HCT116 (cell line): ENCODE results near the gene YOD1. TPM values are rescaled to one million over a fixed set of nuclear protein-coding genes. Genes with fewer than 3 reads are reported as not detected.

ENCODE experiments used
- ATAC-seq: fragments of 200-7000 bp; cut with Tn5 transposase; 2 replicates; pipeline ENCODE4 v1.9.1; 2020; ENCODE audit warnings: mild to moderate bottlenecking, moderate library complexity
- BruUV-seq: library from RNA; stranded (reverse); fragments of 400-500 nt; replicated peaks from 2 replicates; lab custom pipeline; 2021; lab: Mats Ljungman, UMichigan
- CTCF ChIA-PET: fragments of 300-600 bp; sonication (Branson Sonifier 250); formaldehyde crosslinking; loops from one replicate; lab custom pipeline; 2021; ENCODE audit warnings: antibody characterized with exemption; lab: Charles Lee
- POLR2A ChIA-PET: fragments of 300-600, 350-600 bp; sonication (Branson Sonifier 250); formaldehyde crosslinking; loops from one replicate; lab custom pipeline; 2021; ENCODE audit warnings: antibody characterized with exemption; lab: Charles Lee
- RAD21 ChIA-PET, 2 experiments: fragments of 300-600 bp; sonication (Branson Sonifier 250); formaldehyde crosslinking; loops; one replicate each; lab custom pipeline; 2023; ENCODE audit warnings: low total read pairs in 2 of 2; ENCODE audit not compliant: uncharacterized antibody in 2 of 2, unreplicated experiment in 2 of 2, low non-redundant PET in 1 of 2; lab: Charles Lee
- DNase-seq: peaks from one replicate; pipeline ENCODE4 v3.0.0-alpha.2; 2010; ENCODE audit warnings: low read depth, low spot score
- H2AFZ ChIP-seq: fragments of 200-600 bp; shearing (Covaris generic), sonication (generic); 2 replicates; pipeline ENCODE4 v1.6.1; 2017; ENCODE audit warnings: low read depth, mixed run types, mixed read lengths, antibody characterized with exemption, low read length; ENCODE audit not compliant: poor library complexity, severe bottlenecking
- H3K27ac ChIP-seq: 2 replicates; pipeline ENCODE4 v1.5.1; 2012; ENCODE audit warnings: low read depth, low read length
- H3K27me3 ChIP-seq: fragments of 200-600 bp; sonication (generic); 2 replicates; pipeline ENCODE4 v1.6.1; 2016; ENCODE audit warnings: mixed run types, low read length, mixed read lengths; ENCODE audit not compliant: insufficient read depth
- H3K36me3 ChIP-seq, 2 experiments: fragments of 200-500 bp in 1 of 2; fragments of 200-600 bp in 1 of 2; sonication (Bioruptor generic) in 1 of 2; sonication (generic) in 1 of 2; 2 replicates each; pipeline versions ENCODE4 v1.5.1 to v1.6.1; 2014 to 2016; ENCODE audit warnings: low read length in 2 of 2, inconsistent platforms in 1 of 2, mixed read lengths in 1 of 2, mixed run types in 1 of 2; ENCODE audit not compliant: insufficient read depth in 2 of 2, control insufficient read depth in 1 of 2
- H3K4me1 ChIP-seq, 2 experiments: fragments of 200-600 bp in 1 of 2; sonication (generic) in 1 of 2; 2 replicates each; pipeline versions ENCODE4 v1.5.1 to v1.6.1; 2012 to 2017; ENCODE audit warnings: low read length in 2 of 2, inconsistent platforms in 1 of 2, mild to moderate bottlenecking in 1 of 2, mixed read lengths in 1 of 2, mixed run types in 1 of 2, moderate library complexity in 1 of 2; ENCODE audit not compliant: insufficient read depth in 2 of 2, control insufficient read depth in 1 of 2
- H3K4me2 ChIP-seq: fragments of 200-600 bp; sonication (generic); 2 replicates; pipeline ENCODE4 v1.6.1; 2017; ENCODE audit warnings: mixed run types, low read length, mixed read lengths
- H3K4me3 ChIP-seq, 2 experiments: fragments of 200-600 bp in 1 of 2; sonication (generic) in 1 of 2; replicated peaks in 1 of 2; 2 replicates each; pipeline ENCODE4 v1.5.1; 2011 to 2016; ENCODE audit warnings: low read length in 2 of 2, control low read depth in 1 of 2, low read depth in 1 of 2, mild to moderate bottlenecking in 1 of 2, mixed read lengths in 1 of 2, mixed run types in 1 of 2
- H3K79me2 ChIP-seq: fragments of 200-600 bp; sonication (generic); 2 replicates; pipeline ENCODE4 v1.6.1; 2017; ENCODE audit warnings: mild to moderate bottlenecking, mixed run types, low read length, moderate library complexity, mixed read lengths; ENCODE audit not compliant: insufficient read depth
- H3K9ac ChIP-seq: fragments of 200-600 bp; sonication (generic); 2 replicates; pipeline ENCODE4 v1.6.1; 2016; ENCODE audit warnings: low read length, mixed read lengths
- H3K9me2 ChIP-seq: fragments of 200-600 bp; sonication (generic), shearing (Covaris generic); 2 replicates; pipeline ENCODE4 v1.6.1; 2017; ENCODE audit warnings: mixed run types, mild to moderate bottlenecking, moderate library complexity; ENCODE audit not compliant: insufficient read depth
- H3K9me3 ChIP-seq, 2 experiments: fragments of 200-500 bp in 1 of 2; fragments of 200-600 bp in 1 of 2; sonication (Bioruptor generic) in 1 of 2; sonication (generic) in 1 of 2; 2 replicates each; pipeline ENCODE4 v1.6.1; 2014 to 2017; ENCODE audit warnings: low read length in 2 of 2, mixed read lengths in 2 of 2, inconsistent platforms in 1 of 2, low read depth in 1 of 2, mild to moderate bottlenecking in 1 of 2, mixed run types in 1 of 2, moderate library complexity in 1 of 2; ENCODE audit not compliant: control insufficient read depth in 1 of 2, insufficient read depth in 1 of 2
- H4K20me1 ChIP-seq: fragments of 200-600 bp; sonication (generic), shearing (Covaris generic); 2 replicates; pipeline ENCODE4 v1.6.1; 2017; ENCODE audit warnings: mixed run types, mild to moderate bottlenecking, moderate library complexity; ENCODE audit not compliant: insufficient read depth
- EGR1 ChIP-seq: IDR thresholded peaks from 2 replicates; pipeline ENCODE4 v1.6.1; 2012; ENCODE audit warnings: low read depth
- EZH2phosphoT487 ChIP-seq: fragments of 200-600 bp; IDR thresholded peaks from 2 replicates; pipeline ENCODE4 v1.6.1; 2018; ENCODE audit warnings: antibody characterized with exemption, borderline replicate concordance
- POLR2A ChIP-seq: IDR thresholded peaks from 2 replicates; pipeline ENCODE4 v1.7.0; 2011; ENCODE audit warnings: borderline replicate concordance; ENCODE audit not compliant: insufficient read depth, insufficient read length; ENCODE audit errors: extremely low read depth
- POLR2AphosphoS5 ChIP-seq: IDR thresholded peaks from 2 replicates; pipeline ENCODE4 v1.6.1; 2011; ENCODE audit warnings: mild to moderate bottlenecking, low read depth, low read length, moderate library complexity
- RAD21 ChIP-seq: IDR thresholded peaks from 2 replicates; pipeline ENCODE4 v1.6.1; 2012; ENCODE audit warnings: low read depth, mild to moderate bottlenecking
- SP1 ChIP-seq: IDR thresholded peaks from 2 replicates; pipeline ENCODE4 v1.6.1; 2012; ENCODE audit warnings: low read depth
- YY1 ChIP-seq: IDR thresholded peaks from 2 replicates; pipeline ENCODE4 v1.6.1; 2011; ENCODE audit warnings: low read length, low read depth, moderate library complexity, mild to moderate bottlenecking; ENCODE audit not compliant: insufficient replicate concordance; ENCODE audit errors: extremely low read depth
- ZFX ChIP-seq: fragments of 450-650 bp; IDR thresholded peaks from 2 replicates; pipeline ENCODE4 v1.6.1; 2017
- ZNF274 ChIP-seq: fragments of 200-500 bp; sonication (Bioruptor generic); IDR thresholded peaks from 2 replicates; pipeline ENCODE4 v1.6.1; 2014; ENCODE audit warnings: mild to moderate bottlenecking, low read depth, low read length, inconsistent platforms
- intact Hi-C: fragments of 100-400 bp; cut with micrococcal nuclease; formaldehyde crosslinking; loops from 2 replicates; pipeline ENCODE4 v1.10.0; 2022
- total RNA-seq: library from RNA; stranded (reverse); gene quantifications from one replicate; pipeline ENCODE4 v1.2.1, GENCODE V29; 2021; ENCODE audit not compliant: unreplicated experiment
- TF ChIP-seq, protein P1 (sequence below): IDR thresholded peaks from 2 replicates; pipeline ENCODE4 v1.6.1; 2012
- TF ChIP-seq, protein P2 (sequence below): IDR thresholded peaks from 2 replicates; pipeline ENCODE4 v1.6.1; 2012; ENCODE audit warnings: low read depth
- TF ChIP-seq, protein P3 (sequence below): IDR thresholded peaks from 2 replicates; pipeline ENCODE4 v1.6.1; 2011; ENCODE audit warnings: mild to moderate bottlenecking, low read length, moderate library complexity; ENCODE audit not compliant: insufficient replicate concordance; ENCODE audit errors: extremely low read depth
- TF ChIP-seq, protein P4 (sequence below): IDR thresholded peaks from 2 replicates; pipeline ENCODE4 v1.6.1; 2012

The YOD1 gene
- total RNA-seq, 1 experiment from 2014 or later, result 13.6 TPM

DNA sequence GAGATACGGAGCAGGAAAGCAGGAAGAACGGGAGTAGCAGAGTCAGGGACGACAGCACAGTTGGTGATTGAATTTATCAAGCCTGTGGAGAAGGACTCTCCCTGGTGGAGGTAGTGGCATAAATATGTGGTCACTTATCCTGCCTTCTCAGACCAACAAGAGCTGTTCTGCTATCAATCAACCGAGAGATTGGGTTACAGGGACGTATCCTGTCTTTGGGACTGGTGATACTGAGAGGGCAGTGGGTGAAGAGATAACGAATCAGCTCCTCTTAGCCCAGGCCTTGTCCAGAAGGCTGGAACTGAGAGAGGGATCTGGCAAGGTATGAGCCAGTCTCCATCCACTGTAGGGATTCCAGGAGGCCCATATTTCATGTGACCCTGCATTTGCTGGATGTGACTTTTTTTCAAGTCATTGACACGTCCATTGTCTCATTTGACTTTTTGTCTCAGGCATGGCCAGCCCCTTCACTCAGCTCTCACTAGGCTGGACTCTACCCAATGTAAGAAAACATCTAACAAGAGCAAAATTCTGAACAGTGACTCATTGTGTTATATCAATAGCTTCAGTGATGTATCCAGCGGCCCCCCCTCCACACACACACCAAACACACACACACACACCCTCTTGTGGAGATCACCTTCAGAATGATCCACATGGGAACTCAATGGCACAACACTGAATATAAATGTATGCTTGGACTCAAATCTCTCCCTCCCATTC, 29.7 kb downstream of the YOD1 start:
- Histone ChIP-seq H3K79me2 (no peaks in the 10 kb centered on the region), H3K27me3 (no peaks in the 10 kb centered on the region), H3K9me3 (no peaks in the 10 kb centered on the region), H2AFZ (no peak overlapping the region), H3K36me3 (no peaks in the 10 kb centered on the region; a peak in 1 of 4 replicates), H4K20me1 (no peaks in the 10 kb centered on the region), H3K27ac (no peak overlapping the region), H3K9me2 (no peaks in the 10 kb centered on the region), H3K4me2 (peak overlapping the region; percentile 72), H3K9ac (peak overlapping the region; percentile 54), H3K4me3 (no peak overlapping the region), H3K4me1 (peaks cover 27 to 84% of the 10 kb centered on the region in 2 experiments)
- 0 out of 2 replicates have a peak, but pooled peaks have one; percentile 17 for TF ChIP-seq SP1
- no peak for TF ChIP-seq EZH2phosphoT487
- DNase-seq (no peak), ATAC-seq (peak; percentile 17)
- intact Hi-C loops, result no loop called here
- ChIA-PET POLR2A (interaction anchor here (1.4 kb wide), 1 partner anchor 10 kb away, joined by 4 read pairs; no protein-coding TSS in a partner anchor), CTCF (interaction anchor here (1.5 kb wide), 1 partner anchor 109 kb away, joined by 5 read pairs; no protein-coding TSS in a partner anchor), RAD21 (no interaction called here)
- no TSS peak for BruUV-seq

DNA sequence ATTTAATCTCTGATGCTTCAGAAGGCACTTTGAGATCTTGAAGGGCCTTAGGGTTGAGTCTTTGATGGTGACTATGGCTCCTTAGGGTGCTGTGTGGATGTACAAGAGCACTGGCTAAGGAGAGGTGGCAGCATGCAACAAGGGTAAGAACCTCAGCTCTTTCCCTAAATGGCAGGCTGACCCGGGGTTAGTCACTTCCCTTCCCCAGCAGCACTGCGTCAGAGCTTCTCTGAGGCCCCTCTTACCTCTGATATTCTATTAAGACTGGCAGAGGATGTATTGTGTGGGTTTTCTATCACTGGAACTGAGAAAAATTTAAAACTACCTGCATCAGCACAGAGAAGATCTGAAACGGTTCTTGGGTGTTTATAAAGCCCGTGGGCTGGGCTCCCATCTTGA, 30.3 kb downstream of the YOD1 start:
- H3K4me1 ChIP-seq, result peaks cover 22 to 84% of the 10 kb centered on the region in 2 experiments
- H2AFZ ChIP-seq, result no peak overlapping the region
- ChIA-PET POLR2A (no interaction called here), RAD21 (no interaction called here), CTCF (interaction anchor here (1.5 kb wide), 1 partner anchor 108 kb away, joined by 5 read pairs; no protein-coding TSS in a partner anchor)
- peak; percentile 39 for ATAC-seq
- H3K4me2 ChIP-seq, result peak overlapping the region; percentile 72
- H3K9me2 ChIP-seq, result no peaks in the 10 kb centered on the region
- H3K9ac ChIP-seq, result peak overlapping the region; percentile 54
- H3K27ac ChIP-seq, result no peak overlapping the region
- DNase-seq, result no peak
- H3K9me3 ChIP-seq, result no peaks in the 10 kb centered on the region
- intact Hi-C loops, result no loop called here
- BruUV-seq, result no TSS peak
- no peaks in the 10 kb centered on the region for H4K20me1 ChIP-seq
- H3K36me3 ChIP-seq, result no peaks in the 10 kb centered on the region; a peak in 1 of 4 replicates
- no peaks in the 10 kb centered on the region for H3K79me2 ChIP-seq
- peak overlapping the region in 1 of 2 experiments; percentile 37; a peak in 1 of 4 replicates for H3K4me3 ChIP-seq
- no peaks in the 10 kb centered on the region for H3K27me3 ChIP-seq
- TF ChIP-seq POLR2A (no peak), POLR2AphosphoS5 (no peak), EGR1 (no peak), ZFX (no peak), RAD21 (no peak), YY1 (no peak), ZNF274 (no peak)
- TF ChIP-seq, protein P1, sequence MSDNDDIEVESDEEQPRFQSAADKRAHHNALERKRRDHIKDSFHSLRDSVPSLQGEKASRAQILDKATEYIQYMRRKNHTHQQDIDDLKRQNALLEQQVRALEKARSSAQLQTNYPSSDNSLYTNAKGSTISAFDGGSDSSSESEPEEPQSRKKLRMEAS, result no peak
- TF ChIP-seq, protein P2, sequence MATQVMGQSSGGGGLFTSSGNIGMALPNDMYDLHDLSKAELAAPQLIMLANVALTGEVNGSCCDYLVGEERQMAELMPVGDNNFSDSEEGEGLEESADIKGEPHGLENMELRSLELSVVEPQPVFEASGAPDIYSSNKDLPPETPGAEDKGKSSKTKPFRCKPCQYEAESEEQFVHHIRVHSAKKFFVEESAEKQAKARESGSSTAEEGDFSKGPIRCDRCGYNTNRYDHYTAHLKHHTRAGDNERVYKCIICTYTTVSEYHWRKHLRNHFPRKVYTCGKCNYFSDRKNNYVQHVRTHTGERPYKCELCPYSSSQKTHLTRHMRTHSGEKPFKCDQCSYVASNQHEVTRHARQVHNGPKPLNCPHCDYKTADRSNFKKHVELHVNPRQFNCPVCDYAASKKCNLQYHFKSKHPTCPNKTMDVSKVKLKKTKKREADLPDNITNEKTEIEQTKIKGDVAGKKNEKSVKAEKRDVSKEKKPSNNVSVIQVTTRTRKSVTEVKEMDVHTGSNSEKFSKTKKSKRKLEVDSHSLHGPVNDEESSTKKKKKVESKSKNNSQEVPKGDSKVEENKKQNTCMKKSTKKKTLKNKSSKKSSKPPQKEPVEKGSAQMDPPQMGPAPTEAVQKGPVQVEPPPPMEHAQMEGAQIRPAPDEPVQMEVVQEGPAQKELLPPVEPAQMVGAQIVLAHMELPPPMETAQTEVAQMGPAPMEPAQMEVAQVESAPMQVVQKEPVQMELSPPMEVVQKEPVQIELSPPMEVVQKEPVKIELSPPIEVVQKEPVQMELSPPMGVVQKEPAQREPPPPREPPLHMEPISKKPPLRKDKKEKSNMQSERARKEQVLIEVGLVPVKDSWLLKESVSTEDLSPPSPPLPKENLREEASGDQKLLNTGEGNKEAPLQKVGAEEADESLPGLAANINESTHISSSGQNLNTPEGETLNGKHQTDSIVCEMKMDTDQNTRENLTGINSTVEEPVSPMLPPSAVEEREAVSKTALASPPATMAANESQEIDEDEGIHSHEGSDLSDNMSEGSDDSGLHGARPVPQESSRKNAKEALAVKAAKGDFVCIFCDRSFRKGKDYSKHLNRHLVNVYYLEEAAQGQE, result no peak
- TF ChIP-seq, protein P3, sequence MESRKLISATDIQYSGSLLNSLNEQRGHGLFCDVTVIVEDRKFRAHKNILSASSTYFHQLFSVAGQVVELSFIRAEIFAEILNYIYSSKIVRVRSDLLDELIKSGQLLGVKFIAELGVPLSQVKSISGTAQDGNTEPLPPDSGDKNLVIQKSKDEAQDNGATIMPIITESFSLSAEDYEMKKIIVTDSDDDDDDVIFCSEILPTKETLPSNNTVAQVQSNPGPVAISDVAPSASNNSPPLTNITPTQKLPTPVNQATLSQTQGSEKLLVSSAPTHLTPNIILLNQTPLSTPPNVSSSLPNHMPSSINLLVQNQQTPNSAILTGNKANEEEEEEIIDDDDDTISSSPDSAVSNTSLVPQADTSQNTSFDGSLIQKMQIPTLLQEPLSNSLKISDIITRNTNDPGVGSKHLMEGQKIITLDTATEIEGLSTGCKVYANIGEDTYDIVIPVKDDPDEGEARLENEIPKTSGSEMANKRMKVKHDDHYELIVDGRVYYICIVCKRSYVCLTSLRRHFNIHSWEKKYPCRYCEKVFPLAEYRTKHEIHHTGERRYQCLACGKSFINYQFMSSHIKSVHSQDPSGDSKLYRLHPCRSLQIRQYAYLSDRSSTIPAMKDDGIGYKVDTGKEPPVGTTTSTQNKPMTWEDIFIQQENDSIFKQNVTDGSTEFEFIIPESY, result no peak
- TF ChIP-seq, protein P4, sequence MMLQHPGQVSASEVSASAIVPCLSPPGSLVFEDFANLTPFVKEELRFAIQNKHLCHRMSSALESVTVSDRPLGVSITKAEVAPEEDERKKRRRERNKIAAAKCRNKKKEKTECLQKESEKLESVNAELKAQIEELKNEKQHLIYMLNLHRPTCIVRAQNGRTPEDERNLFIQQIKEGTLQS, result no peak
